Naive thymus-derived CD4-positive, alpha-beta T cell (primary cell): ENCODE measurements around the gene LAMA5. TPM values are rescaled to one million over a fixed set of nuclear protein-coding genes. Genes with fewer than 3 reads are reported as not detected.

Source experiments
- ATAC-seq: fragments of 150-1000 bp; cut with Tn5 transposase; 2 replicates; pipeline ENCODE4 v1.10.0; 2021; ENCODE audit warnings: mild to moderate bottlenecking, moderate library complexity
- CTCF ChIA-PET: fragments of 350-600 bp; sonication (Branson Sonifier 250); formaldehyde crosslinking; loops from one replicate; lab custom pipeline; 2021; ENCODE audit warnings: antibody characterized with exemption; lab: Charles Lee
- POLR2A ChIA-PET: fragments of 350-600 bp; sonication (Branson Sonifier 250); formaldehyde crosslinking; loops from one replicate; lab custom pipeline; 2021; ENCODE audit warnings: antibody characterized with exemption, inconsistent platforms; lab: Charles Lee
- DNase-seq, 9 donors: peaks; one replicate each; pipeline versions ENCODE4 v3.0.0 to v3.0.0-alpha.2; 2020 to 2022; ENCODE audit warnings: mixed read lengths in 1 of 9
- H3K27ac ChIP-seq: one replicate; pipeline ENCODE4 v1.7.0; 2013; ENCODE audit warnings: mild to moderate bottlenecking, low read depth, low read length, moderate library complexity
- H3K27me3 ChIP-seq, 2 donors: one replicate each; pipeline ENCODE4 v1.7.0; 2013; ENCODE audit warnings: low read length in 2 of 2, mild to moderate bottlenecking in 2 of 2, moderate library complexity in 2 of 2; ENCODE audit not compliant: control insufficient read depth in 2 of 2, insufficient read depth in 2 of 2
- H3K36me3 ChIP-seq, 3 experiments: 1 replicate in 2 of 3; 2 replicates in 1 of 3; pipeline ENCODE4 v1.7.0; 2013; ENCODE audit warnings: low read length in 3 of 3, mild to moderate bottlenecking in 3 of 3, moderate library complexity in 1 of 3; ENCODE audit not compliant: insufficient read depth in 3 of 3, control insufficient read depth in 2 of 3
- H3K4me1 ChIP-seq, 2 donors: one replicate each; pipeline ENCODE4 v1.7.0; 2013; ENCODE audit warnings: low read length in 2 of 2, mild to moderate bottlenecking in 2 of 2, moderate library complexity in 1 of 2; ENCODE audit not compliant: control insufficient read depth in 2 of 2, insufficient read depth in 2 of 2
- H3K4me3 ChIP-seq: 2 replicates; pipeline ENCODE4 v1.7.0; 2013; ENCODE audit warnings: mild to moderate bottlenecking, low read length
- H3K9me3 ChIP-seq, 3 experiments: 1 replicate in 2 of 3; 2 replicates in 1 of 3; pipeline ENCODE4 v1.7.0; 2013; ENCODE audit warnings: low read length in 3 of 3; ENCODE audit not compliant: control insufficient read depth in 2 of 3
- H3K27ac Mint-ChIP-seq, 9 donors: one replicate each; pipeline ENCODE4 v1.8.0; 2020 to 2022; ENCODE audit warnings: mixed read lengths in 9 of 9, mild to moderate bottlenecking in 8 of 9, moderate library complexity in 5 of 9, inconsistent platforms in 2 of 9
- H3K27me3 Mint-ChIP-seq, 5 donors: one replicate each; pipeline ENCODE4 v1.8.0; 2021 to 2022; ENCODE audit warnings: mixed read lengths in 5 of 5, mild to moderate bottlenecking in 1 of 5
- H3K36me3 Mint-ChIP-seq, 5 donors: one replicate each; pipeline ENCODE4 v1.8.0; 2020 to 2022; ENCODE audit warnings: mixed read lengths in 5 of 5, mild to moderate bottlenecking in 3 of 5, inconsistent platforms in 1 of 5
- H3K4me1 Mint-ChIP-seq, 7 donors: one replicate each; pipeline ENCODE4 v1.8.0; 2020 to 2022; ENCODE audit warnings: mixed read lengths in 7 of 7, mild to moderate bottlenecking in 3 of 7, inconsistent platforms in 1 of 7
- H3K4me3 Mint-ChIP-seq, 10 donors: one replicate each; pipeline ENCODE4 v1.8.0; 2020 to 2022; ENCODE audit warnings: mild to moderate bottlenecking in 10 of 10, mixed read lengths in 10 of 10, moderate library complexity in 6 of 10, inconsistent platforms in 2 of 10
- H3K9me3 Mint-ChIP-seq, 11 donors: one replicate each; pipeline ENCODE4 v1.8.0; 2020 to 2022; ENCODE audit warnings: mixed read lengths in 11 of 11, mild to moderate bottlenecking in 4 of 11, inconsistent platforms in 1 of 11, moderate library complexity in 1 of 11
- intact Hi-C, 2 donors: fragments of 100-400 bp; cut with micrococcal nuclease; formaldehyde crosslinking; loops; one replicate each; pipeline ENCODE4 v1.15.1; 2023
- polyA plus RNA-seq, 2 donors: library from polyadenylated mRNA; unstranded; fragments of 300-500 nt; fragmentation: Illumina TruSeq; gene quantifications; one replicate each; pipeline ENCODE4 v1.2.3, GENCODE V29; 2021
- total RNA-seq, 6 experiments: library from RNA in 5 of 6; stranded (reverse) in 5 of 6; gene quantifications; 1 replicate in 5 of 6; 2 replicates in 1 of 6; pipeline ENCODE4 v1.2.3 and lab custom pipeline; 2021 to 2026

The LAMA5 gene
- total and polyA plus RNA-seq, 7 experiments from 2014 or later: 0.05 to 1.3 (median 0.57) TPM; not detected in 2

DNA sequence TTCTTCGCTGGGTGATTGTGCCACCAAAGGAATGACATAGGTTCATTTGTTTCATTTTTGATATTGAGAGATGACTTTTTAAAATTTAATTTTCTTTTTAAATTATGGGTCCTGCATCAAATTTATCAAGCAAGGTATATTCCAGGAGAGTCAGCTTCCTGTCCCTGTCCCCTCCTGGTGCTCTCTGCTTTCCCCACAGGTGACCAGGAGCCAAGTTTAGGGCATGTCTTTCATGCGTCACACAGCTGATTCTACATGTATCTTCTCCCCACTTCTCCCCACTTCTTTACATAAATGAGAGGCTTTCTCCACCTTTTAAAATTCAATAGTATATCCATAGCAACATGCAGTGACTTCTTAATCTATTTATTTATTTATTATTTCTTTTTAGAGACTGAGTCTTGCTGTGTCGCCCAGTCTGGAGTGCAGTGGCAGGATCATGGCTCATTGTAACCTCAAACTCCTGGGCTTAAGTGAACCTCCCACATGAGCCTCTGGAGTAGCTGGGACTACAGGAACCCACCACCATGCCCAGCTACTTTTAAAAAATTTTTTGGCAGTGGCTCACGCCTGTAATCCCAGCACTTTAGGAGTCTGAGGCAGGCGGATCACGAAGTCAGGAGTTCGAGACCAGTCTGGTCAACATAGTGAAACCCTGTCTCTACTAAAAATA, 98.7 kb downstream of the LAMA5 start:
- no peaks in the 10 kb centered on the region for H3K9me3 ChIP-seq
- Mint-ChIP-seq H3K27me3 (no peaks in the 10 kb centered on the region), H3K36me3 (peaks cover 12 to 53% (median 24%) of the 10 kb centered on the region in 5 donors), H3K9me3 (peaks cover 0 to 1% (median 0%) of the 10 kb centered on the region in 11 donors), H3K4me3 (no peak overlapping the region), H3K4me1 (no peaks in the 10 kb centered on the region), H3K27ac (no peak overlapping the region)
- H3K4me3 ChIP-seq: no peak overlapping the region
- intact Hi-C loops: no loop called here
- POLR2A ChIA-PET: no interaction called here
- no peak overlapping the region for H3K27ac ChIP-seq
- H3K36me3 ChIP-seq: peaks cover 4 to 84% (median 13%) of the 10 kb centered on the region in 3 experiments
- DNase-seq (no peak), ATAC-seq (no peak)
- no peaks in the 10 kb centered on the region for H3K27me3 ChIP-seq
- no peaks in the 10 kb centered on the region for H3K4me1 ChIP-seq
- CTCF ChIA-PET: no interaction called here

DNA sequence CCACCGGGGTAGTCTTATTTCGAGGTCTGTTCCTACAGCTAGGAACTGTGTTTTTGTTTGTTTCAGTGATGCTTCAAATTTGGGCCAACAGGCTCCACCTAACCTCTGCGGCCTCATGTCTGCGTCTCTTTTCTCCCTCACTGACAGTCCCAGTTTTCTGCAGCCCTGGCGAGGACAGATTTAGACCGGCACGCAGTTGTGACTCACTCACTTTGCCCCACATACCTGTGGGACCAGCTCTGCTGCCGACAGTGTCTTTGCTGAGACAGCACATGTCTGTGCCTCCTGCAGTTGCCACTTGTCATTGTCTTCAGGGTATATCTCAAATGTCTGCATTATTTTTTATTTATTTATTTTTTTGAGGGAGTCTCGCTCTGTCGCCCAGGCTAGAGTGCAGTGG, 99.6 kb downstream of the LAMA5 start:
- Mint-ChIP-seq H3K4me1 (no peaks in the 10 kb centered on the region), H3K4me3 (no peak overlapping the region), H3K36me3 (peaks cover 13 to 52% (median 18%) of the 10 kb centered on the region in 5 donors), H3K27ac (no peak overlapping the region), H3K27me3 (no peaks in the 10 kb centered on the region), H3K9me3 (peaks cover 0 to 1% (median 0%) of the 10 kb centered on the region in 11 donors)
- intact Hi-C loops: no loop called here
- DNase-seq (no peak), ATAC-seq (no peak)
- Histone ChIP-seq H3K36me3 (peaks cover 0 to 84% (median 12%) of the 10 kb centered on the region in 3 experiments), H3K9me3 (no peaks in the 10 kb centered on the region), H3K27ac (no peak overlapping the region), H3K27me3 (no peaks in the 10 kb centered on the region), H3K4me3 (no peak overlapping the region), H3K4me1 (no peaks in the 10 kb centered on the region)
- POLR2A ChIA-PET: no interaction called here
- CTCF ChIA-PET: no interaction called here

DNA sequence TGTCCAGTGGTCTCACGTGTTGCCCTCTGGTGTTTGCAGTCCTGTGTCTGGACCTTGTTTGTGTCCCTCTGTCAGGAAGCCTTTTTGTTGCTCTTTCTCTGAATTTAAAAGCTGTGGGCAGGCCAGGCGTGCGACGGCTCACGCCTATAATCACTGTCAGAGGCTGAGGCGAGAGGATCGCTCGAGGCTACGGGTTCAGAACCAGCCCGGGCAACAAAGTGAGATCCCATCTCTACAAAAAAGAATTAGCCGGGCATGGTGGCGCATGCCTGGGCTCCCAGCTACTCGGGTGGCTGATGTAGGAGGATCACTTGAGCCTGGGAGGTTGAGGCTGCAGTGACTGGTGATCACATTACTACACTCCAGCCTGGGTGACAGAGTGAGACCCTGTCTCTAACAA, 100.3 kb downstream of the LAMA5 start:
- no peaks in the 10 kb centered on the region for H3K9me3 ChIP-seq
- H3K27me3 ChIP-seq: no peaks in the 10 kb centered on the region
- no peak overlapping the region for H3K4me3 Mint-ChIP-seq
- H3K27me3 Mint-ChIP-seq: no peaks in the 10 kb centered on the region
- DNase-seq (no peak), ATAC-seq (no peak)
- H3K4me3 ChIP-seq: no peak overlapping the region
- POLR2A ChIA-PET: no interaction called here
- peaks cover 13 to 49% (median 19%) of the 10 kb centered on the region in 5 donors for H3K36me3 Mint-ChIP-seq
- peaks cover 0 to 1% (median 0%) of the 10 kb centered on the region in 11 donors for H3K9me3 Mint-ChIP-seq
- no peaks in the 10 kb centered on the region for H3K4me1 Mint-ChIP-seq
- H3K27ac Mint-ChIP-seq: no peak overlapping the region
- H3K4me1 ChIP-seq: no peaks in the 10 kb centered on the region
- H3K36me3 ChIP-seq: peaks cover 0 to 84% (median 17%) of the 10 kb centered on the region in 3 experiments
- intact Hi-C loops: no loop called here
- CTCF ChIA-PET: no interaction called here
- H3K27ac ChIP-seq: no peak overlapping the region

DNA sequence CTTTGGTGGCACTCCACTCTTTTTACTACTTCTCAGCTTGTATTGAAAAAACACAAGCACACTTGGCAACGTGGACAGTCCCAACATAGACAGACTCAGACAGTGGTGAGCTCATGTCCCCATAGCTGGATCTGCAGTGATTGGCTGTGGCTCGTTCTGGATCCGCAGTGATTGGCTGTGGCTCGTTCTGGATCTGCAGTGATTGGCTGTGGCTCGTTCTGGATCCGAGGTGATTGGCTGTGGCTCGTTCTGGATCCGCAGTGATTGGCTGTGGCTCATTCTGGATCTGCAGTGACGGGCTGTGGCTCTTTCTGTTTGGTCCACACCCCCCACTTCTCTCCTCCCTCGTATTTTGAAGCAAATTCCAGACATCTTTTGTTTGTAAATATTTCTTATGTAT, 100.8 kb downstream of the LAMA5 start:
- Histone ChIP-seq H3K9me3 (no peaks in the 10 kb centered on the region), H3K36me3 (peaks cover 0 to 84% (median 17%) of the 10 kb centered on the region in 3 experiments), H3K4me3 (no peak overlapping the region), H3K27ac (no peak overlapping the region), H3K4me1 (no peaks in the 10 kb centered on the region), H3K27me3 (no peaks in the 10 kb centered on the region)
- ATAC-seq (no peak), DNase-seq (peak in 2 of 9 donors; percentile 6 to 13)
- H3K4me3 Mint-ChIP-seq: no peak overlapping the region
- POLR2A ChIA-PET: no interaction called here
- H3K36me3 Mint-ChIP-seq: peaks cover 13 to 49% (median 19%) of the 10 kb centered on the region in 5 donors
- CTCF ChIA-PET: no interaction called here
- intact Hi-C loops: no loop called here
- H3K4me1 Mint-ChIP-seq: no peaks in the 10 kb centered on the region
- H3K27ac Mint-ChIP-seq: no peak overlapping the region
- peaks cover 0 to 1% (median 0%) of the 10 kb centered on the region in 11 donors for H3K9me3 Mint-ChIP-seq
- no peaks in the 10 kb centered on the region for H3K27me3 Mint-ChIP-seq

DNA sequence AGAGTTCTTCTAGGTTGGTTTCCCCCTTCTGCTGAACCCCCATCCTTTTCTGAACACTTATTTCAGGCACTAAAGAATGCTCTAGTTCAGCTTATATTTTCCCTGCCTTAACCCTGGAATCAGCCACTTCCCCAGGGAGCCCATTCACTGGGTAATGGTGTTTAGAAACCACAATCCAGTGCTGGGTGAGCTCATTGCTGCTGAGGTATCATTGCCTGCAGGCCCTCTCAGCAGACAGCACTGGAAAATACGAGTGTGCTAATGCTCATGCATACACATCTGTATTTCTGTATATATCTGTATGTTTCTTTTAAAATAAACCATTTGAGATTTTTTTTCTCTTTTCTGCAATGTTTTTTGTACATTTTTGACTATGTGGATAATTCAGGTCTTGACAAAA, 101.7 kb downstream of the LAMA5 start:
- H3K27me3 Mint-ChIP-seq: no peaks in the 10 kb centered on the region

DNA sequence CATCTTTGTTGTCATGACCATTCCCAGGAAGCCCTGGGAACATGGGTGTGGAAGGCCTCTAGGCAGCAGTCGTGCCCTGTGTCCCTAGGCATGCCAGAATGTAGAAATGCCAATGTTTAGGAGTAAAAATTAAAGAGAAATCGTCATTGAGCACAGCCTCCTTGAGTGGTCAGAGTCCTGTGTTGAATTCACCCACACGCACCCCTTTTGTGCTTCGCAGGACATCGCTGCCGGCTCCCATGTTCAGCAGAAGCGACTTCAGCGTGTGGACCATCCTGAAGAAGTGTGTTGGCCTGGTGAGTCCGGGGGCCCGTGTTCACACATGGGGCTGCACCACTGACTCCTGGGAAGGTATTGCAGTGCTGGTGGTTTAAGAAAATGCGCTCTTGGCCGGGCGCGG, 103.7 kb downstream of the LAMA5 start:
- Mint-ChIP-seq H3K4me3 (no peak overlapping the region), H3K36me3 (peaks cover 13 to 52% (median 19%) of the 10 kb centered on the region in 5 donors), H3K4me1 (peaks cover 0 to 3% (median 0%) of the 10 kb centered on the region in 7 donors), H3K27ac (no peak overlapping the region), H3K27me3 (no peaks in the 10 kb centered on the region), H3K9me3 (peaks cover 0 to 1% (median 0%) of the 10 kb centered on the region in 11 donors)
- Histone ChIP-seq H3K4me3 (no peak overlapping the region), H3K27me3 (no peaks in the 10 kb centered on the region), H3K27ac (no peak overlapping the region), H3K36me3 (peaks cover 12 to 91% (median 19%) of the 10 kb centered on the region in 3 experiments), H3K9me3 (no peaks in the 10 kb centered on the region), H3K4me1 (no peaks in the 10 kb centered on the region)
- intact Hi-C loops: no loop called here
- ChIA-PET CTCF (no interaction called here), POLR2A (no interaction called here)
- DNase-seq: no peak
- no peak for ATAC-seq

More for the DNA sequence above, 101.7 kb downstream of the LAMA5 start:
- intact Hi-C loops: no loop called here
- H3K4me3 Mint-ChIP-seq: no peak overlapping the region
- H3K4me3 ChIP-seq: no peak overlapping the region
- H3K27ac Mint-ChIP-seq: no peak overlapping the region
- no peaks in the 10 kb centered on the region for H3K27me3 ChIP-seq
- no peaks in the 10 kb centered on the region for H3K4me1 Mint-ChIP-seq
- peaks cover 13 to 46% (median 19%) of the 10 kb centered on the region in 5 donors for H3K36me3 Mint-ChIP-seq
- H3K27ac ChIP-seq: no peak overlapping the region
- ChIA-PET CTCF (interaction anchor here (0.5 kb wide), 1 partner anchor 71 kb away, joined by 4 read pairs; no protein-coding TSS in a partner anchor), POLR2A (no interaction called here)
- no peak for DNase-seq
- no peaks in the 10 kb centered on the region for H3K4me1 ChIP-seq
- H3K9me3 Mint-ChIP-seq: peaks cover 0 to 1% (median 0%) of the 10 kb centered on the region in 11 donors
- H3K9me3 ChIP-seq: no peaks in the 10 kb centered on the region
- peaks cover under 1 to 89% (median 17%) of the 10 kb centered on the region in 3 experiments for H3K36me3 ChIP-seq
- no peak for ATAC-seq

DNA sequence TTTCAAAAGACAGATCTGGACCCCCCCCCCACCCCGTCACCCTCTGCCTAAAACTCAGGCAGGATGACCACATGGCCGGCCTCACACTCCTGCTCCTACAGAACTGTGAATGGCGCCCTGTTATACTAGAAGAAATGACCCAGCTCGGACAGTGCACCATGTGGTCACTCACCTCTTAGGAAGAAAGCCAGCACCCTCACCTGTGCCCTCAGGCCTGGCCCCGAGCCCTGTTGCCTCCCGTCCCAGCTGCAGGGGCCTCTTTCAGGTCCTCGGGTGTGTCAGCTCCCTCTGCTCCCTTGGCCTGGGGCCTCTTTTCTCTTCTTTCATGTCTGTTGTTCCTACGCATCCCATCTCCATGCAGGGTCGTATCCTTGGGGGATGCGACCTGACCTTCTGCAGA, 105.0 kb downstream of the LAMA5 start:
- no peak overlapping the region for H3K27ac Mint-ChIP-seq
- peaks cover 0 to 1% (median 0%) of the 10 kb centered on the region in 11 donors for H3K9me3 Mint-ChIP-seq
- H3K36me3 Mint-ChIP-seq: peaks cover 13 to 50% (median 19%) of the 10 kb centered on the region in 5 donors
- Histone ChIP-seq H3K27ac (no peak overlapping the region), H3K27me3 (no peaks in the 10 kb centered on the region), H3K9me3 (no peaks in the 10 kb centered on the region), H3K4me1 (no peaks in the 10 kb centered on the region), H3K36me3 (peaks cover 12 to 91% (median 19%) of the 10 kb centered on the region in 3 experiments), H3K4me3 (no peak overlapping the region)
- ChIA-PET POLR2A (no interaction called here), CTCF (no interaction called here)
- no peak overlapping the region for H3K4me3 Mint-ChIP-seq
- peaks cover 0 to 6% (median 0%) of the 10 kb centered on the region in 7 donors for H3K4me1 Mint-ChIP-seq
- intact Hi-C loops: no loop called here
- H3K27me3 Mint-ChIP-seq: no peaks in the 10 kb centered on the region
- DNase-seq: no peak
- ATAC-seq: no peak
